HL-60 (cell line): ENCODE measurements around the gene CDC25C.

Source experiments
- DNase-seq, 2 experiments: peaks; one replicate each; pipeline ENCODE4 v3.0.0-alpha.2; 2010 to 2020; ENCODE audit warnings: low read depth in 1 of 2, low spot score in 1 of 2
- H3K27ac ChIP-seq: fragments of 250-450 bp; sonication (Bioruptor Pico); replicated peaks from 2 replicates; pipeline ENCODE4 v1.5.1; 2020; ENCODE audit warnings: mild to moderate bottlenecking, moderate library complexity
- H3K27me3 ChIP-seq: fragments of 250-450 bp; sonication (Bioruptor Pico); 2 replicates; pipeline ENCODE4 v1.5.1; 2021; ENCODE audit warnings: mild to moderate bottlenecking, moderate library complexity; ENCODE audit not compliant: insufficient read depth, poor library complexity, severe bottlenecking
- H3K4me3 ChIP-seq: replicated peaks from 2 replicates; pipeline ENCODE4 v1.5.1; 2011; ENCODE audit warnings: mild to moderate bottlenecking, control low read depth, low read length; ENCODE audit not compliant: insufficient read depth
- GABPA ChIP-seq: IDR thresholded peaks from 2 replicates; pipeline ENCODE4 v1.6.1; 2012; ENCODE audit warnings: low read depth
- POLR2AphosphoS5 ChIP-seq: IDR thresholded peaks from 2 replicates; pipeline ENCODE4 v1.6.1; 2012; ENCODE audit warnings: low read depth
- REST ChIP-seq: IDR thresholded peaks from 2 replicates; pipeline ENCODE4 v1.6.1; 2012; ENCODE audit warnings: low read depth; ENCODE audit not compliant: insufficient replicate concordance
- SPI1 ChIP-seq: IDR thresholded peaks from 2 replicates; pipeline ENCODE4 v1.6.1; 2012; ENCODE audit warnings: low read depth, mild to moderate bottlenecking, borderline replicate concordance
- TF ChIP-seq, protein P1 (sequence below): IDR thresholded peaks from one replicate; pipeline ENCODE4 v1.5.1; 2011; ENCODE audit warnings: low read length, control low read depth, inconsistent platforms; ENCODE audit not compliant: insufficient read depth

Gene CDC25C

DNA sequence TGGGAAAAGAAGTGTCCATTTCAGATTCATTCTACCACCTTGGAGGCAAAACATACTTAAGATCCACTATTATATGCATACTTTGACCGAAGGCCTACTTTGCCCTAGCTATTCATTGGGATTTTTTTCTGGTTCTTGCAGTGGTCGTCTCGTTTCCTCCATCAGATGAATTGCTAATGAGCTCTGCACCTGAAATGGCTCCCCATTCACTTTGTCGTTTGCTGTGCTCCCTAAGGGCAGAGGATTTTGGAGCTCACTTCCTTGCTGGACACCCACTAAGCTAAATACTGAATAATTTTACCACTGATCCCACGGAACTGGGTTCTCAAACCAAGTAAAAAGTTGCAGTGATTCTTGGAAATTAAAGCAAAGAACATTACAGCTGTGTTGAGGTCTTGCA, 22.8 kb upstream of the CDC25C start:
- no peak for DNase-seq
- no peak for TF ChIP-seq GABPA
- peak overlapping the region; percentile 97 for H3K27ac ChIP-seq
- H3K4me3 ChIP-seq = peak overlapping the region; percentile 56
- no peaks in the 10 kb centered on the region for H3K27me3 ChIP-seq

DNA sequence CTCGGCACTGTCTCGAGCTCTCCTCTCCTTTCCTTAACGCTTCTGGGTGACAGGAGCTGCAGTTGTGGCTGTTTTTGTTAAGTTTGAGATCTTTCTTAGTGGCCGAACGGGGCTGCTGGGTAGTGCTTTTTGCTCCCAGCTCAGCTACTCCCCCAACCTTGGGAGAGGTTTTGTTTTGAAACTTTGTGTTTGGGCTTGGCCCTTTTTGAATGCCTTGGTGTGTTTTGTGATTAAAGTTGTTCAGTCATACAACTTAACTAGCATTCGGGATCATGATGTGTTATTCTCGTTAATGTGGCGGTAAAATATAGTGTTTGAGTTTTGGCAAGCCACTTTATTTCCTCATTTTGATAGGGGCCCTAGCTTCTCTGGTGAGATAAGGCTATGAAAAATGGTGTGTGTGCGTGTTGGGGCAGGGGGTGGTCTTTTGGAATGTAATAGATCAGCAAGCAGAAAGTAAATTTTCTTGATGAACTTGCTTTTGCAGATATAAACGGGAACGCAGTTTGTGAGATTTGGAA, 22.0 kb upstream of the CDC25C start:
- peak overlapping the region; percentile 56 for H3K4me3 ChIP-seq
- peak overlapping the region; percentile 97 for H3K27ac ChIP-seq
- DNase-seq = no peak
- TF ChIP-seq, protein P1, sequence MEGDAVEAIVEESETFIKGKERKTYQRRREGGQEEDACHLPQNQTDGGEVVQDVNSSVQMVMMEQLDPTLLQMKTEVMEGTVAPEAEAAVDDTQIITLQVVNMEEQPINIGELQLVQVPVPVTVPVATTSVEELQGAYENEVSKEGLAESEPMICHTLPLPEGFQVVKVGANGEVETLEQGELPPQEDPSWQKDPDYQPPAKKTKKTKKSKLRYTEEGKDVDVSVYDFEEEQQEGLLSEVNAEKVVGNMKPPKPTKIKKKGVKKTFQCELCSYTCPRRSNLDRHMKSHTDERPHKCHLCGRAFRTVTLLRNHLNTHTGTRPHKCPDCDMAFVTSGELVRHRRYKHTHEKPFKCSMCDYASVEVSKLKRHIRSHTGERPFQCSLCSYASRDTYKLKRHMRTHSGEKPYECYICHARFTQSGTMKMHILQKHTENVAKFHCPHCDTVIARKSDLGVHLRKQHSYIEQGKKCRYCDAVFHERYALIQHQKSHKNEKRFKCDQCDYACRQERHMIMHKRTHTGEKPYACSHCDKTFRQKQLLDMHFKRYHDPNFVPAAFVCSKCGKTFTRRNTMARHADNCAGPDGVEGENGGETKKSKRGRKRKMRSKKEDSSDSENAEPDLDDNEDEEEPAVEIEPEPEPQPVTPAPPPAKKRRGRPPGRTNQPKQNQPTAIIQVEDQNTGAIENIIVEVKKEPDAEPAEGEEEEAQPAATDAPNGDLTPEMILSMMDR = no peak
- TF ChIP-seq SPI1 (no peak), GABPA (no peak), REST (no peak), POLR2AphosphoS5 (no peak)
- H3K27me3 ChIP-seq = no peaks in the 10 kb centered on the region

DNA sequence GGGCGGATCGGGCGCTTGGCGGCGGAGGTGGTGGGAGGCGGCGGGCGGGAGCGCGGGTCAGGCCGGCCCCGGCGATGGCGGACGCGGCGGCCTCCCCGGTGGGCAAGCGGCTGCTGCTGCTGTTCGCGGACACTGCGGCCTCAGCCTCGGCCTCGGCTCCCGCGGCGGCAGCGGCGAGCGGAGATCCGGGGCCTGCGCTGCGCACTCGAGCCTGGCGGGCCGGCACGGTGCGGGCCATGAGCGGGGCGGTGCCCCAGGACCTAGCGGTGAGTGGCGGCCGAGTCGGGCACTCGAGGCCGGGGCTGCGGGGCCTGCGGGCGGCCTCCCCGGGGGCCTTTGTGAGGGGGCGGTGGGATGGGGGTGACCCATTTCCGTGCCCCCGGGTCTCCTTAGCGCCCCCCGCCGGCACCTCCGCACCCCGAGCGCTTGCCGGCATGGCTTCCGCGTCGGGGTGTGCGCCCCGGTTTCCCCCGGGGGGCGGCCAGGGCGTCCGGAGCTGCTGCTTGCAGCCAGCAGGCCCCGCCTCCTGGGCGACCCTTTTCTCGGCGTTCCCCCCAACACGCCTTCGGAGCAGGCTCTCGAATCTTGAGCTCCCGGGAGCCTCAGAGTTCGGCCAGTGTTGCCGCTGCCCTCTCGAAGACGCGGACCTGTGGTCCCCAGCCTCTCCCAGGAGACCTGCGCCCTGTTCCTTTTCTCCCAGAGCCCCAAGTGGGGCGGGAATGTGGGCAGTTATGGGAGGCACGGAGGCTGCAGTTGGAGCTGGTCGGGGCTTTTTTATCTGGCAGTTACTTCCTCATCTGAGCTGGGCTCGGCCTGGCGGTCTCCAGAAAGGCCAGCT, 21.3 kb upstream of the CDC25C start:
- TF ChIP-seq REST = no peak
- no peak for TF ChIP-seq SPI1
- no peak; the same call in 1 of the 2 replicates for TF ChIP-seq POLR2AphosphoS5
- TF ChIP-seq GABPA = no peak
- TF ChIP-seq, protein P1 = no peak
- Histone ChIP-seq H3K4me3 (peak overlapping the region; percentile 56), H3K27me3 (no peaks in the 10 kb centered on the region), H3K27ac (peak overlapping the region; percentile 97)
- peak; percentile 62 to 66 for DNase-seq

GRCh38 chr5:138352071-138352721, 20.6 kb upstream of the CDC25C start, which contains the start of gene KDM3B:
KDM3B (plus strand) TSS chr5:138352685; CDS start chr5:138352796, 111 bp downstream.
- DNase-seq = peak; percentile 60 to 78
- H3K4me3 ChIP-seq = peak within 1 kb of the TSS; percentile 56
- no peaks in the 10 kb centered on the region for H3K27me3 ChIP-seq
- H3K27ac ChIP-seq = peak within 1 kb of the TSS; percentile 97
- no peak for TF ChIP-seq GABPA
- TF ChIP-seq SPI1 = peak; percentile 65; the same call in 1 of the 2 replicates
- TF ChIP-seq REST = no peak
- TF ChIP-seq, protein P1 = peak; percentile 77
